GM21723 (cell line): Measurements from ENCODE around the gene TMEM209.
"Not testable (repeated sequence)": the region's sequence is repeated elsewhere in the genome, so short reads cannot be mapped to it uniquely, and the experiment has no call there.

Experiments
- ATAC-seq: cut with Tn5 transposase; IDR thresholded peaks from one replicate; pipeline ENCODE4 v1.9.1; 2021; ENCODE audit warnings: mild to moderate bottlenecking, moderate library complexity; ENCODE audit not compliant: unreplicated experiment

Gene TMEM209

GRCh38 chr7:130174237-130174959 is 30.8 kb downstream of the TMEM209 start:
- ATAC-seq, result no peak

DNA sequence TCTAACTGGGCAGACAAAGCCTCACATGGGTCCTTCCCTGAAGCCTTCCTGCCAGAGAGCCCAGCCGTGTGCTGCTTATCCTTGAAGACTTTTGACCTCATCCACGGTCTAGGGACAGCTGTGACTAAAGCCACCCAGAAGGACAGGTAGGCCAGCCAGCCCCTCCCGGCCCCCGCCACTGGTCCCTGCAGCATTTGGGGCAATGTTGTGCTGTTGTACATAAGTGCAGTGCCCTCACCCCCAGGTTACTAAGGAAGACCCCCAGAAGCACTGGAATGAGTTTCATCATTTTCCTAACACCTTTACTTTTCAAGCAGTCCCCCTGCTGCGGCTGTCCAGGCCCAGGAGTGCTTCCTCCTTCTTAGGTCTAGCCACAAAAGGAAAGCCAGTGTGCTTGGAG is 43.0 kb downstream of the TMEM209 start:
- ATAC-seq, result no peak

DNA sequence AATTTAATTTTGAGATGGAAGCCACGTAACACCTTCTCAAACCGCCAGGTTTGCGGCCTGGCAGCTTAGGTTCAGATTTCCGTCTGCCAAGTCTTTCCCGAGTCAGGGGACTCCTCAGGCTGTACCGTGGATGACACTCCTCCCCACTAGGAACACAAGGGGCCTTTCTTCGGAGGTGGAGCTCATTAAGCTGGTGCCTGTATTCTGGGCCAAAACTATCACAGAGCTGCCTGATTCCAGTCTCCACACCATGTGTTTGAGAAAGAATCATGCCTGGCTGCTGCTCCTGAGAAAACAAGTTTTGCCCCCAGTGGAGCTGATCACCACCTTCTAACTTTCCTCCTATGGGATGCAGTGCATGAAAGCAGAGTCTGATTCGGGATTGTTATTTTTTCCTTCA is 44.8 kb downstream of the TMEM209 start:
- no peak for ATAC-seq

DNA sequence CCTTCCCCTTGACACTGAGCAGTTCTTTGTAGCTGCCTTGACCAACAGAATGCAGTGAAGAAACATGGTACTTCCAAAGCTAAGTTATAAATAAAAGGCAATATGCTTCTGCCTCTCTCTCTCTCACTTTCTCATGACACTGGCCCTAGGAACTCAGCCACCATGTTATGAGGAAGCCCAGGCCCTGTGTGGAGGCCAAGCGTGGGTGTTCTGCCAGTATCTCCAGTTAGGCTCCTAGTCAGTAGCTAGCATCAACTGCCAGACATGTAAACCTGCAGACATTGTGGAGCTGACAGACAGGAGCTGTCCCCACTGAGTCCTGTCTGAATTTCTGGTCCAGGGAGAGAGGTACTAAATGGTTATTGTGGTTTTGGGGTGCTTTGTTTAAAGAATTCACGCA is 45.2 kb downstream of the TMEM209 start:
- ATAC-seq, result no peak

DNA sequence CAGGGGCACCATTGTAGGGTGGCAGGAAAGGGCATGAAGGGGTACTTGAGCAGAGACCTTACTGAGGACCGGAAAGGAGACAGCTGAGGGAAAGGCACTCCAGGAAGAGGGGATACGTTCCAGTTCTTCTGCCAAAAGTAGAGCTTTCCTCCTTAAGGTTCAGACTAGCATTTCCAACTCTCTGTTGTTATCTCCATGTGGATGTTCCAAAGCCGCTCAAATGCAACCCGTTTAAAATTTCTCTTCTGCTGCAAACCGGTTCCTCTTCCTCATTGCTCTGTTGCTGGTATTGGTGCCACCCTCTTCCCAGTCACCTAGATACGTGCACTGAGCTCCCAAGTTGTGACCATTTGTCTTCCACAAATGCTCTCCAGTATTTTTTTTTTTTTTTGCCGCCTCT is 47.5 kb downstream of the TMEM209 start:
- no peak for ATAC-seq

DNA sequence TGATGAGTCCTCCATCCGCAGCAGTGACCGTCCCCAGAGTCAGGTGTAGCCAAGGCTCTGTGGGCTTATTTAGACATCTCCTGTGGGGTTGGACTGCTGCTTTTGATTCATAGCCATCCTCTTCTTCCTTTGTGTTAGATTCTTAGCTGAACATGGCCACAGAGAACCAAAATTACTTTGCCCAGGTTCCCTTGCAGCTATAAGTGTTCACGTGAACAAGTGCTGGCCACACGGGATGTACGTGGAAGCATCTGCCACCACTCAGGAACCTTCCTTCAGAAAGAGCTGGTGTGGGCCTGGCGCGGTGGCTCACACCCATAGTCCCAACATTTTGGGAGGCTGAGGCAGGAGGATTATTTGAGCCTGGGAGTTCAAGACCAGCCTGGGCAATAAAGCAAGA is 49.1 kb downstream of the TMEM209 start:
- ATAC-seq, result no peak

DNA sequence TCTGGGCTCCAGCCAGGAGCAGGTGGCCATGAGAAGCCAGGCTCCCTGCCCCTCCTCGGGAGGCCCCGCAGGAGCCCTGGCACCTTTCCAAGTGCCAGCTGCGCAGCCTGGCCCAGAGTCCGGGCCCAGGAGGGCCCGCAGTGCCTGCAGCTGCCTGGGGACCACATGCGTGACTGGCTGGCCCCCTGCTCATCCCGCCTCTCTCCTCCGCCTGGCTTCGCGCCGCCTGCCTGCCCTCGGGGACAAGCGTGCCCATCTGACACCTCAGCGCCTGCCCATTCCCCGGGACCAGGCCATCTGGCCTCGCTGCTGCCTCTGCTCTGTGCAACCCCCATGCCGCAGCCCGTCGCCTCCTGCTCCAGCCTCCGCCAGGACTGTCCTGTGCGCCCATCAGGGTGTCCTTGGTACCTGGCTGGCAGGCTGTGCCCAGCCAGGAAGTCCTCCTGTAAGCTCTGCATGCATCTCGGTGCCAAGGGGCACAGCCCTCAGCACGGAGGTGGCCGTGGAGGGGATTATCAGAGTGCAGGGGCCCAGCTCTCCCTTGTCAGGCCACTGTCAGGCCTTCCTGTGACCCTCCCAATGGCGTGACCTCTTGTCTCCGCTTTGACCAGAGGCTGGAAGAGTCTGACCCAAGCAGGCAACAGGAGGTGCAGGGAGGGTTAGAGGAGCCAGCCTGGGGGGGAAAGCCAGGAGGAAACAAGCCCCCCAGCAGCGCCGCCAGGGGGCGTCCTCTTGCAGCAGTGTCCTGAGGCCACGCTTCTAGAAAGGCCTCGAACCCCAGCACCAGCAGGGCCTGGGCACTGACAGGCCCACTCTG is 50.5 kb downstream of the TMEM209 start:
- ATAC-seq, result no peak

- no peak for ATAC-seq
These were observed 51.1 kb downstream of the TMEM209 start for GRCh38 chr7:130154131-130154500.

DNA sequence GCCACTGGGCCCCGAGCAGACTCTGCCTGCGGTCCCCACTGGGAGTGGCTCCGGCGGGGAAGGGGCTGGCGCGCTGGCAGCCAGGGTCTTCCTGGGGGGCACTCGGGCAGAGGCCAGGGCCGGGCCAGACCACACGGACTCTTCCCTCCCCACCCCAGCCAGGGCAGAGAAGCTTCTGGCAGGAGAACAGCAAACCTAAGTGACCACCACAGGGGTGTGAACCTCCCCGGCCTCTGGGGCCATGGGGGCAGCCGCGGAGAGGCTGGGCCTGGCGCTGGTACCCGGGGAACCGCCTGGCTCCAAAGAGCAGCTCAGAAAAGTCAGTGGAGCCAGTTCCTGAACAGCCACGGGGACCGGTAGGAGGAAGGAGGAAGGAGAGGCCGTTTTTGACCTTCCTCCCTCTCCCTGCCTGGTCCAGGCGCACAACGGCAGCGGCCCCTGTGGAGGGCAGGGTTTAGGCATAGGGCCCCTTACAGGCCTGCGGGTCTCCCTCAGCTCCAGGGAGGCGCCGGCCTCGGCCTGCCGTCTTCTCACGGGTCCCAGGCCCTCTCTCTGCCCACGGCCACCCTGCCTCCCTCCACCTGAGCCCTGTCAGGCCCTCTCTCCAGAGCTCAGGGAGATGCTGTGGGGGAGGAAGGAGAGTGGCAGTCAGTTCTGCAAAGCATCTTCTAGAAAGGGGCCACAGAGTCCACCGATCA is 51.8 kb downstream of the TMEM209 start:
- no peak for ATAC-seq

- no peak for ATAC-seq
These were observed 52.6 kb downstream of the TMEM209 start for GRCh38 chr7:130152493-130153210.

DNA sequence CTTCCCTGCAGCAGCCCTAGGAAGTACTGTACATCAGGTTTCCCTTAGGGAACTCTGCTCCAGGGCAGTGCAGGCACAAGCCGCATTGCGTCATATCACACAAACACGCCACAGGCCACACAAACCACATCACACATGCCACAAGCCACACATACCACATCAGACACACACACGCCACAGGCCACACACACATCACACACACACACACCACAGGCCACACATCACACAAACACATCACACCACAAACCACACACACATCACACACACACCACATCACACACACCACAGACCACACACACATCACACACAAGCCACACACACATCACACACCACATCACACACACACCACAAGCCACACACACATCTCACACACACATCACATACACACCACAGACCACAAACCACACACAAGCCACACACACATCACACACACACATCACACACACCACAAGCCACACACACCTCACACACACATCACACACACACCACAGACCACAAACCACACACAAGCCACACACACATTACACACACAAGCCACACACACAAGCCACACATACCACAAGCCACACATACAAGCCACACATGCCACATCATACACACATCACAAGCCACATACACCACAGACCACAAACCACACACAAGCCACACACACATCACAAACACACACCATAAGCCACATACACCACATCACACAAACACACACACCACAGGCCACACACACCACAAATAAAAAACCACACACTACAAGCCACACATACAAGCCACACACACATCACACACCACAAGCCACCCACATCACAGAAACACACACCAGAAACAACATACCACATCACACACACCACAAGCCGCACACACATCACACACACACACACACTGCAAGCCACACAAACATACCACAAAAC is 53.4 kb downstream of the TMEM209 start:
- no peak for ATAC-seq

- ATAC-seq, result no peak
These were observed 54.6 kb downstream of the TMEM209 start for GRCh38 chr7:130150587-130150986.

GRCh38 chr7:130149281-130150139 is 55.7 kb downstream of the TMEM209 start:
- peak; percentile 64 for ATAC-seq

- no peak for ATAC-seq
These were observed 56.6 kb downstream of the TMEM209 start for GRCh38 chr7:130148561-130148960.

DNA sequence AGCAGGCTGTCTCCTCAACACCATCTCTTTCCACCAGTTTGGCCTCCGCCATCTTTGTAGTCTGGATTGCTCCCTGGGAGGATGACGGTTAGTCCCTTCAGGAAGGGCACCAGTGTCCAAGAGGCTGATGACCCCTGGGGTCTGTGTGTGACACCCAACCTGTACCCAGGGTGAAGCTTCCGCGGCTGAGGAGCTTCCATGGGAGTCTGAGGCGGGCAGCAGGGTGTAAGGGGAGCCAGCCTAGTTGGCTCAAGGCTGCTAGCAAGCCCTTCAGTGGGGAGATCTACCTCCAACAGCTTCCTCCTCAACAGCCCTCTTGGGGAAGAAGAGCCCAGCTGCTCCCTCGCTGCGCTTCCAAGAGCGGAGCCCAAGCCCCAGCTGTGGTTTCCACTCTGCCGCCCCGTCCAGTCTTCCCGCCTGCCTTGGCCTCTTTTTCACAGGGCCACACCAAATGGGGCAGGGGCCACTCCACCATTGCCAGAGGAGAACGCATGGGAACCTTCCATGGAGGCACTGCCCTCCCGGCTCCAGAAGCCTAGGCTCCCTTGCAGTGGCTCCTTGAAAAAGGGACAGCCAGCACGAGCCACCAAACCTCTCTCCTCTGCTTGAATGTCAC is 57.4 kb downstream of the TMEM209 start:
- no peak for ATAC-seq

DNA sequence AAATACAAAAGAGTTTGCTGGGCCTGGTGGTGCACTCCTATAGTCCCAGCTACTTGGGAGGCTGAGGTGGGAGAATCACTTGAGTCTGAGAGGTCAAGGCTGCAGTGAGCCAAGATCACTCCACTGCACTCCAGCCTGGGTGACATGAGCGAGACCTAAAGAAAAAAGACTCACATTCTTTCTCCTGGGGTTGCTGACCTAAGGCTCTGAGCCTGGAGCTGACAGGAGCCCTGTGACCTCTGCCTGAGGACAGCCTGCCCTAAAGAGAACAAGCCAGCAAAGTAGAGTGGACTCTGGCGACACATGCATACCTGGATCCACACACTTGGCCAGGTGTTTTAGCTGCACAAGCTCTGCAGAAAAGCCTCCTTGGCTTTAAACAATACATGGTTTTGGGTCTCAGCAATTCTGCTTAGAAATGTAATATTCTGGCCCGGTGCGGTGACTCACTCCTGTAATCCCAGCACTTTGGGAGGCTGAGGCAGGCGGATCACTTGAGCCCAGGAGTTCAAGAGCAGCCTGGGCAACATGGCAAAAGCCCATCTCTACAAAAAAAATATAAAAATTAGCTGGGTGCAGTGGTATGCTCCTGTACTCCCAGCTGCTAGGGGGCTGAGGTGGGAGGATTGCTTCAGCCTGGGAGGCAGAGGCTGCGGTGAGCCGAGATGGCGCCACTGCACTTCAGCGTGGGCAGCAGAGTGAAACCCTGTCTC is 58.4 kb downstream of the TMEM209 start:
- no peak for ATAC-seq

DNA sequence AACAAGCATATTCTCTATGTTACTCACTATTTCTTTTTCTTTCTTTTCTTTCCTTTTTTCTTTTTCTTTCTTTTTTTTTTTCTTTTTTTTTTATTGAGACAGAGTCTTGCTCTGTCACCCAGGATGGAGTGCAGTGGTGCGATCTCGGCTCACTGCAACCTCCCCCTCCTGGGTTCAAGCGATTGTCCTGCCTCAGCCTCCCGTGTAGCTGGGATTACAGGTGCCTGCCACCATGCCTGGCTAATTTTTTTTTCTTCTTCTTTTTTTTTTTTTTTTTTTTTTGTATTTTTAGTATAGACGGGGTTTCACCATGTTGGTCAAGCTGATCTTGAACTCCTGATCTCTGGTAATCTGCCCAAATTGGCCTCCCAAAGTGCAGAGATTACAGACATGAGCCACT is 59.1 kb downstream of the TMEM209 start:
- ATAC-seq, result not testable (repeated sequence)

DNA sequence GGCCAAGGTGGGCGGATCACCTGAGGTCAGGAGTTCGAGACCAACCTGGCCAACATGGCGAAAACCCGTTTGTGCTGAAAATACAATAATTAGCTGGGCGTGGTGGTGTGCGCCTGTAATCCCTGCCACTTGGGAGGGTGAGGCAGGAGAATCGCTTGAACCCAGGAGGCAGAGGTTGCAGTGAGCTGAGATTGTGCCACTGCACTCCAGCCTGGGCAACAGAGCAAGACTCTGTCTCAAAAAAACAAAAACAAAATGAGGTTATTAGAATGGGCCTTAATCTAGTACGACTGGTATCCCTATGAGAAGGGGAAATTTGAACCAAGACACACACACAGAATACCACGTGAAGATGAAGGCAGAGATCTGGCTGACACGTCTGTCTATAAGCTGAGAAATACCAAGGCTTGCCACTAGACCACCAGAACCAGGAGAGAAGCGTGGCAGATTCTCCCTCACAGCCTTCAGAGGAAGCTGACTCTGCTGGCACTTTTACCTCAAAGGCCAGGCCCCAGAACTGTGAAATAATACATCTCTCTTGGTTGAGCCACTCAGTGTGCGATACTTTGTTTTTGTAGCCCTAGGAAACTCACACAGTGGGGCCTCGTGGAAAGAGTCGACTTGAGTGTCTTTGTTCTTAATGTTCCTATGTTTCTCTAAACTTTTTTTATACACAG is 59.6 kb downstream of the TMEM209 start:
- no peak for ATAC-seq
